Activated naive CD8-positive, alpha-beta T cell treated with anti-CD3 and anti-CD28 coated beads for 36 hours (primary cell): ENCODE results near the gene HOXA10. TPM values are rescaled to one million over a fixed set of nuclear protein-coding genes. Genes with fewer than 3 reads are reported as not detected.
A peak's percentile ranks its signal among the peaks of the same experiment; 100 is the strongest.

Source experiments
- DNase-seq: peaks from one replicate; pipeline ENCODE4 v3.0.0; 2021
- H3K27ac Mint-ChIP-seq: one replicate; pipeline ENCODE4 v1.8.0; 2022; ENCODE audit warnings: mild to moderate bottlenecking, moderate library complexity, mixed read lengths
- H3K27me3 Mint-ChIP-seq: one replicate; pipeline ENCODE4 v1.8.0; 2022; ENCODE audit warnings: mild to moderate bottlenecking, mixed read lengths
- H3K36me3 Mint-ChIP-seq: one replicate; pipeline ENCODE4 v1.8.0; 2021; ENCODE audit warnings: mild to moderate bottlenecking, mixed read lengths
- H3K4me1 Mint-ChIP-seq: one replicate; pipeline ENCODE4 v1.8.0; 2021; ENCODE audit warnings: mixed read lengths
- H3K4me3 Mint-ChIP-seq: one replicate; pipeline ENCODE4 v1.8.0; 2022; ENCODE audit warnings: mild to moderate bottlenecking, moderate library complexity, mixed read lengths
- H3K9me3 Mint-ChIP-seq: one replicate; pipeline ENCODE4 v1.8.0; 2022; ENCODE audit warnings: mixed read lengths
- total RNA-seq, 2 experiments: library from RNA; stranded (reverse); gene quantifications; one replicate each; pipeline ENCODE4 v1.2.3, GENCODE V29; 2021

Gene HOXA10
- total RNA-seq, 2 experiments from 2014 or later = not detected

- peaks cover 100% of the 10 kb centered on the region for H3K27me3 Mint-ChIP-seq
- H3K36me3 Mint-ChIP-seq = peaks cover 2% of the 10 kb centered on the region
- peak; percentile 50 for DNase-seq
- H3K4me3 Mint-ChIP-seq = peak overlapping the region; percentile 41
- H3K4me1 Mint-ChIP-seq = peaks cover 50% of the 10 kb centered on the region
- H3K27ac Mint-ChIP-seq = peak overlapping the region; percentile 76
- no peaks in the 10 kb centered on the region for H3K9me3 Mint-ChIP-seq
Measured at GRCh38 chr7:27154901-27155815, 19.0 kb downstream of the HOXA10 start.

GRCh38 chr7:27154369-27154768 lies 19.8 kb downstream of the HOXA10 start:
- no peaks in the 10 kb centered on the region for H3K9me3 Mint-ChIP-seq
- H3K27ac Mint-ChIP-seq = no peak overlapping the region
- DNase-seq = no peak
- H3K27me3 Mint-ChIP-seq = peaks cover 100% of the 10 kb centered on the region
- H3K36me3 Mint-ChIP-seq = peaks cover 2% of the 10 kb centered on the region
- H3K4me3 Mint-ChIP-seq = no peak overlapping the region
- H3K4me1 Mint-ChIP-seq = peaks cover 45% of the 10 kb centered on the region

- no peak overlapping the region for H3K4me3 Mint-ChIP-seq
- H3K27ac Mint-ChIP-seq = no peak overlapping the region
- peaks cover 2% of the 10 kb centered on the region for H3K36me3 Mint-ChIP-seq
- no peak for DNase-seq
- peaks cover 100% of the 10 kb centered on the region for H3K27me3 Mint-ChIP-seq
- H3K9me3 Mint-ChIP-seq = no peaks in the 10 kb centered on the region
- H3K4me1 Mint-ChIP-seq = peaks cover 43% of the 10 kb centered on the region
Measured at GRCh38 chr7:27153526-27153925, 20.6 kb downstream of the HOXA10 start.

- peaks cover 100% of the 10 kb centered on the region for H3K27me3 Mint-ChIP-seq
- peaks cover 44% of the 10 kb centered on the region for H3K4me1 Mint-ChIP-seq
- H3K9me3 Mint-ChIP-seq = no peaks in the 10 kb centered on the region
- no peak for DNase-seq
- no peak overlapping the region for H3K27ac Mint-ChIP-seq
- no peak overlapping the region for H3K4me3 Mint-ChIP-seq
- peaks cover 2% of the 10 kb centered on the region for H3K36me3 Mint-ChIP-seq
Measured at GRCh38 chr7:27152816-27153442, 21.2 kb downstream of the HOXA10 start.

- peaks cover 100% of the 10 kb centered on the region for H3K27me3 Mint-ChIP-seq
- H3K27ac Mint-ChIP-seq = no peak within 1 kb of the TSS
- H3K9me3 Mint-ChIP-seq = no peaks in the 10 kb centered on the region
- peak within 1 kb of the TSS; percentile 64 for H3K4me3 Mint-ChIP-seq
- peaks cover 2% of the 10 kb centered on the region for H3K36me3 Mint-ChIP-seq
- H3K4me1 Mint-ChIP-seq = peaks cover 40% of the 10 kb centered on the region
- DNase-seq = no peak
Measured at GRCh38 chr7:27151931-27152815, 21.9 kb downstream of the HOXA10 start, which contains the start of gene HOXA3. Gene HOXA3 (minus strand): TSS chr7:27152583. CDS start chr7:27110640, 41,943 bp downstream.

GRCh38 chr7:27151341-27151930 lies 22.7 kb downstream of the HOXA10 start:
- Mint-ChIP-seq H3K27ac (no peak overlapping the region), H3K9me3 (no peaks in the 10 kb centered on the region), H3K4me3 (peak overlapping the region; percentile 64), H3K4me1 (peaks cover 36% of the 10 kb centered on the region), H3K36me3 (peaks cover 2% of the 10 kb centered on the region), H3K27me3 (peaks cover 100% of the 10 kb centered on the region)
- no peak for DNase-seq

GRCh38 chr7:27150568-27151340 lies 23.4 kb downstream of the HOXA10 start:
- DNase-seq = peak; percentile 79

GRCh38 chr7:27149842-27150567 lies 24.1 kb downstream of the HOXA10 start:
- H3K36me3 Mint-ChIP-seq = peaks cover 2% of the 10 kb centered on the region
- H3K27me3 Mint-ChIP-seq = peaks cover 98% of the 10 kb centered on the region
- no peak for DNase-seq
- peaks cover 31% of the 10 kb centered on the region for H3K4me1 Mint-ChIP-seq
- H3K27ac Mint-ChIP-seq = no peak overlapping the region
- no peaks in the 10 kb centered on the region for H3K9me3 Mint-ChIP-seq
- H3K4me3 Mint-ChIP-seq = peak overlapping the region; percentile 64

More at GRCh38 chr7:27150568-27151340, 23.4 kb downstream of the HOXA10 start:
- peaks cover 2% of the 10 kb centered on the region for H3K36me3 Mint-ChIP-seq
- H3K27me3 Mint-ChIP-seq = peaks cover 100% of the 10 kb centered on the region
- H3K4me1 Mint-ChIP-seq = peaks cover 34% of the 10 kb centered on the region
- no peaks in the 10 kb centered on the region for H3K9me3 Mint-ChIP-seq
- no peak overlapping the region for H3K27ac Mint-ChIP-seq
- peak overlapping the region; percentile 64 for H3K4me3 Mint-ChIP-seq

- no peak for DNase-seq
- Mint-ChIP-seq H3K9me3 (no peaks in the 10 kb centered on the region), H3K27me3 (peaks cover 95% of the 10 kb centered on the region), H3K4me1 (peaks cover 25% of the 10 kb centered on the region), H3K27ac (no peak overlapping the region), H3K4me3 (no peak overlapping the region), H3K36me3 (no peaks in the 10 kb centered on the region)
Measured at GRCh38 chr7:27148756-27149641, 25.1 kb downstream of the HOXA10 start.

GRCh38 chr7:27148031-27148755 lies 25.9 kb downstream of the HOXA10 start:
- Mint-ChIP-seq H3K27me3 (peaks cover 89% of the 10 kb centered on the region), H3K36me3 (no peaks in the 10 kb centered on the region), H3K4me1 (peaks cover 25% of the 10 kb centered on the region), H3K4me3 (peak overlapping the region; percentile 65), H3K27ac (no peak overlapping the region), H3K9me3 (no peaks in the 10 kb centered on the region)
- DNase-seq = no peak

GRCh38 chr7:27147199-27148030 lies 26.7 kb downstream of the HOXA10 start, which contains the start of gene HOXA6:
Gene HOXA6 (minus strand): TSS chr7:27147774. CDS start chr7:27147749, 25 bp downstream.
- no peak for DNase-seq
- H3K27ac Mint-ChIP-seq = no peak within 1 kb of the TSS
- peak within 1 kb of the TSS; percentile 65 for H3K4me3 Mint-ChIP-seq
- H3K36me3 Mint-ChIP-seq = peaks cover 1% of the 10 kb centered on the region
- no peaks in the 10 kb centered on the region for H3K9me3 Mint-ChIP-seq
- peaks cover 87% of the 10 kb centered on the region for H3K27me3 Mint-ChIP-seq
- peaks cover 25% of the 10 kb centered on the region for H3K4me1 Mint-ChIP-seq
